ENCODE results near the gene EPHA2.

DNA sequence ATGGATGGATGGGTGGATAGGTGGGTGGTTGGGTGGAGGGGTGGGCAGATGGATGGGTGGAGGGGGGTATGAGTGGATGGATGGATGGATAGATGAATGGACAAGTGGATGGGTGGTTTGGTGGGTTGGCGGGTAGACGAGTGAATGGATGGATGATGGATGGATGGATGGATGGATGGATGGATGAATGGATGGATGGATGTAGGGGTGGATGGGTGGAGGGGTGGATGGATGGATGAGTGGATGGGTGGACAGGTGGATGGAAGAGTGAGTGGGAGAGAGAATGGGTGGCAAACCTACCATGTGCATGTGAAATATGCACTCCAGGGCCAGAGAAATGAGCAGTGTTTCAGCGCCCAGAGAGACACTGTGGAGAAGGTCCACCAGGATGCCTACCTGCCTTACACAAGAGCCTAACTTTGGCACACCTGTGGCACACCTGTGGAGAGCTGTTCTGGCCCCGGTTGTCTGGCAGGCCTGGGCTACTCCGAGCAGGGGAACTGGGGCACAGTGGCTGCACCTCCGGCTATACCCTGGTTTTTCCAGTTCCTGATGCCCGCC, 12.8 kb downstream of the EPHA2 start:
- TF ChIP-seq POLR2AphosphoS5 (IDR thresholded peaks at IDR 0.05; ENCODE audit: low read depth) (no peak), EZH2 (IDR thresholded peaks at IDR 0.05; ENCODE audit: low read depth, unreplicated experiment) (no peak), EZH2phosphoT487 (IDR thresholded peaks at IDR 0.05; ENCODE audit: unreplicated experiment) (no peak), ZNF331 (CRISPR knock-in tag; IDR thresholded peaks at IDR 0.05; ENCODE audit: low read depth) (no peak)
- TF ChIP-seq, protein P1, sequence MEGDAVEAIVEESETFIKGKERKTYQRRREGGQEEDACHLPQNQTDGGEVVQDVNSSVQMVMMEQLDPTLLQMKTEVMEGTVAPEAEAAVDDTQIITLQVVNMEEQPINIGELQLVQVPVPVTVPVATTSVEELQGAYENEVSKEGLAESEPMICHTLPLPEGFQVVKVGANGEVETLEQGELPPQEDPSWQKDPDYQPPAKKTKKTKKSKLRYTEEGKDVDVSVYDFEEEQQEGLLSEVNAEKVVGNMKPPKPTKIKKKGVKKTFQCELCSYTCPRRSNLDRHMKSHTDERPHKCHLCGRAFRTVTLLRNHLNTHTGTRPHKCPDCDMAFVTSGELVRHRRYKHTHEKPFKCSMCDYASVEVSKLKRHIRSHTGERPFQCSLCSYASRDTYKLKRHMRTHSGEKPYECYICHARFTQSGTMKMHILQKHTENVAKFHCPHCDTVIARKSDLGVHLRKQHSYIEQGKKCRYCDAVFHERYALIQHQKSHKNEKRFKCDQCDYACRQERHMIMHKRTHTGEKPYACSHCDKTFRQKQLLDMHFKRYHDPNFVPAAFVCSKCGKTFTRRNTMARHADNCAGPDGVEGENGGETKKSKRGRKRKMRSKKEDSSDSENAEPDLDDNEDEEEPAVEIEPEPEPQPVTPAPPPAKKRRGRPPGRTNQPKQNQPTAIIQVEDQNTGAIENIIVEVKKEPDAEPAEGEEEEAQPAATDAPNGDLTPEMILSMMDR (conservative IDR thresholded peaks at IDR 0.05; ENCODE audit: low read depth in 2 of 2) = no peak
- TF ChIP-seq, protein P2, sequence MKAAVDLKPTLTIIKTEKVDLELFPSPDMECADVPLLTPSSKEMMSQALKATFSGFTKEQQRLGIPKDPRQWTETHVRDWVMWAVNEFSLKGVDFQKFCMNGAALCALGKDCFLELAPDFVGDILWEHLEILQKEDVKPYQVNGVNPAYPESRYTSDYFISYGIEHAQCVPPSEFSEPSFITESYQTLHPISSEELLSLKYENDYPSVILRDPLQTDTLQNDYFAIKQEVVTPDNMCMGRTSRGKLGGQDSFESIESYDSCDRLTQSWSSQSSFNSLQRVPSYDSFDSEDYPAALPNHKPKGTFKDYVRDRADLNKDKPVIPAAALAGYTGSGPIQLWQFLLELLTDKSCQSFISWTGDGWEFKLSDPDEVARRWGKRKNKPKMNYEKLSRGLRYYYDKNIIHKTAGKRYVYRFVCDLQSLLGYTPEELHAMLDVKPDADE (IDR thresholded peaks at IDR 0.05) = no peak

Data from GM23338 (cell line).